Measurements from ENCODE around the gene BCR.
"Not testable (repeated sequence)": the region's sequence is repeated elsewhere in the genome, so short reads cannot be mapped to it uniquely, and the experiment has no call there.

Gene BCR

DNA sequence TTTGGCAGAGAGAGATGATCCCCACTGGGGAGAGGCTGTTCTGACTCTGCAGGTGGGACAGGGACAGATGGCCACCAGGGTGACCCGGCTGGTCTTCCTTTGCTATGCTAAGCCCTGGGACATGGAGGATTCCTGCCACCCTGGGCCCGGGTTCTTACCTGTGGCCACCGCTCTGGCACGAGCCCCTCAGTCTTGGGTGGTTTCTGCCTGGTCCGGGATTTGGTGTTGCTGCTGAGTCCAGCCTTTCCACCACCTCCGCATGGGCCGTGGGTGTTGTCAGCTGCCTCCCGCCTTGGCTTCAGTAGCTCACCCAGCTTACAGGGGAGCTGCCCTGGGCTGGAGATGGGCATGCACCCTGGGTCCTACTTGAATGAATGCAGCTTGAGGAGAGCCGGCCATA is 138.0 kb downstream of the BCR start:
- H3K9ac ChIP-seq (ENCODE audit: low read depth, low read length); H3K9me3 ChIP-seq (ENCODE audit: insufficient read depth, low read depth, low read length); H3K27me3 ChIP-seq (ENCODE audit: insufficient read depth, low read length); H3K27ac ChIP-seq (ENCODE audit: low read length); H3K4me1 ChIP-seq (ENCODE audit: insufficient read depth, low read length); H3K4me3 ChIP-seq (ENCODE audit: low read length): not testable (repeated sequence)
- peaks cover 11% of the 10 kb centered on the region; the same call in 1 of the 2 replicates for H3K36me3 ChIP-seq (ENCODE audit: insufficient read depth, low read depth, low read length)

DNA sequence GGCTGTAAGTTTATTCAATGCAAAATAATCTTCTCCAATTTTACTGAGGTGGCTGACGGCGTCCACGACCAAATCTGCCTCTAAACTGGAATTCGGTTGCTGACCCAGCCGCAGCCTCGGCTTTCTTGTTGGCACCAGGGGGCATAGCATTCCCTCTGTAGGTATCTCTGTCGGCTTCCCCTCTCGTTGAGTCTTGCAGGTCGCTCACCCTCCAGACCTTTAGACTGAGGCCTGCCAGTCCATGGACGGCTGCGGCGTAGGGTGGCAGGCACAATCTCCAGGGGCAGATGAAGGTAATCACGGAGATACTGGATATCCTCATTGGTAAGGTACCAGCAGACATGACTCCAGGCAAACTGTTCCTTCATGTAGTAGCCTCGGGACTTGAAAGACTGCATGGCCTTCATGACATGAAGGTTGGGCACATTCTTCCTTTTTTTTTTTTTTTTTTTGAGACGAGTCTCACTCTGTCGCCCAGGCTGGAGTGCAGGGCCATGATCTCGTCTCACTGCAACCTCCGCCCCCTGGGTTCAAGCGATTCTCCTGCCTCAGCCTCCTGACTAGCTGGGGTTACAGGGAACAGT is 142.3 kb downstream of the BCR start:
- H3K27me3 ChIP-seq (ENCODE audit: insufficient read depth, low read length); H3K36me3 ChIP-seq (ENCODE audit: insufficient read depth, low read depth, low read length); H3K4me3 ChIP-seq (ENCODE audit: low read length); H3K9me3 ChIP-seq (ENCODE audit: insufficient read depth, low read depth, low read length); H3K9ac ChIP-seq (ENCODE audit: low read depth, low read length); H3K4me1 ChIP-seq (ENCODE audit: insufficient read depth, low read length); H3K27ac ChIP-seq (ENCODE audit: low read length): not testable (repeated sequence)

- H3K9me3 ChIP-seq (ENCODE audit: insufficient read depth, low read depth, low read length); H3K9ac ChIP-seq (ENCODE audit: low read depth, low read length); H3K4me3 ChIP-seq (ENCODE audit: low read length); H3K36me3 ChIP-seq (ENCODE audit: insufficient read depth, low read depth, low read length); H3K27ac ChIP-seq (ENCODE audit: low read length); H3K4me1 ChIP-seq (ENCODE audit: insufficient read depth, low read length); H3K27me3 ChIP-seq (ENCODE audit: insufficient read depth, low read length): not testable (repeated sequence)
Measured at GRCh38 chr22:23323960-23324688, 143.8 kb downstream of the BCR start.

- Histone ChIP-seq H3K9me3 (ENCODE audit: insufficient read depth, low read depth, low read length) (no peaks in the 10 kb centered on the region), H3K27ac (ENCODE audit: low read length) (no peak overlapping the region), H3K4me3 (ENCODE audit: low read length) (no peak overlapping the region), H3K27me3 (ENCODE audit: insufficient read depth, low read length) (no peaks in the 10 kb centered on the region), H3K36me3 (ENCODE audit: insufficient read depth, low read depth, low read length) (no peaks in the 10 kb centered on the region), H3K4me1 (ENCODE audit: insufficient read depth, low read length) (peaks cover 6% of the 10 kb centered on the region; the same call in 1 of the 2 replicates), H3K9ac (ENCODE audit: low read depth, low read length) (no peak overlapping the region)
Measured at GRCh38 chr22:23325183-23325582, 144.9 kb downstream of the BCR start.

DNA sequence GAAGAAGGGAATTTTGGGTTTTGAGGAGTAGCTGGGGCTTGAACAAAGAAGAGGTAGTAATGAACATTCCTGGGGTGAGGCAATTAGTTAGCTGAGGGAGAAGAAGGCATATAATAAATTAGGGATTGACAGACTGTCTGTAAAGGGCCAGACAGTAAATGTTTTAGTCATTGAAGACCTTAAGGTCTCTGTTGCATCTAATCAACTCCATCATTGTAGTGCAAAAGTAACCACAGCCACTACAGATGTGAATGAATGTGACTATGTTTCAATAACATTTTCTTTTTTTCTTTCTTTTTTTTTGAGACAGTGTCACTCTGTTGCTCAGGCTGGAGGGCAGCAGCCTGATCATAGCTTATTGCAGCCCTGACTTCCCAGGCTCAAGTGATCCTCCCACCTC is 153.5 kb downstream of the BCR start:
- not testable (repeated sequence) for H3K27ac ChIP-seq (ENCODE audit: low read length); H3K4me1 ChIP-seq (ENCODE audit: insufficient read depth, low read length); H3K9me3 ChIP-seq (ENCODE audit: insufficient read depth, low read depth, low read length); H3K4me3 ChIP-seq (ENCODE audit: low read length); H3K9ac ChIP-seq (ENCODE audit: low read depth, low read length); H3K36me3 ChIP-seq (ENCODE audit: insufficient read depth, low read depth, low read length); H3K27me3 ChIP-seq (ENCODE audit: insufficient read depth, low read length)

GRCh38 chr22:23337672-23338071 is 157.4 kb downstream of the BCR start:
- not testable (repeated sequence) for H3K9ac ChIP-seq (ENCODE audit: low read depth, low read length); H3K36me3 ChIP-seq (ENCODE audit: insufficient read depth, low read depth, low read length); H3K27me3 ChIP-seq (ENCODE audit: insufficient read depth, low read length); H3K27ac ChIP-seq (ENCODE audit: low read length); H3K4me3 ChIP-seq (ENCODE audit: low read length); H3K9me3 ChIP-seq (ENCODE audit: insufficient read depth, low read depth, low read length); H3K4me1 ChIP-seq (ENCODE audit: insufficient read depth, low read length)

GRCh38 chr22:23341942-23342695 is 161.8 kb downstream of the BCR start:
- H3K4me3 ChIP-seq (ENCODE audit: low read length); H3K27ac ChIP-seq (ENCODE audit: low read length); H3K9me3 ChIP-seq (ENCODE audit: insufficient read depth, low read depth, low read length); H3K36me3 ChIP-seq (ENCODE audit: insufficient read depth, low read depth, low read length); H3K9ac ChIP-seq (ENCODE audit: low read depth, low read length); H3K27me3 ChIP-seq (ENCODE audit: insufficient read depth, low read length); H3K4me1 ChIP-seq (ENCODE audit: insufficient read depth, low read length): not testable (repeated sequence)

- no peak overlapping the region for H3K9ac ChIP-seq (ENCODE audit: low read depth, low read length)
- H3K4me1 ChIP-seq (ENCODE audit: insufficient read depth, low read length) = no peaks in the 10 kb centered on the region
- H3K36me3 ChIP-seq (ENCODE audit: insufficient read depth, low read depth, low read length) = no peaks in the 10 kb centered on the region
- H3K4me3 ChIP-seq (ENCODE audit: low read length) = no peak overlapping the region
- H3K9me3 ChIP-seq (ENCODE audit: insufficient read depth, low read depth, low read length) = no peaks in the 10 kb centered on the region
- H3K27me3 ChIP-seq (ENCODE audit: insufficient read depth, low read length) = peaks cover 61% of the 10 kb centered on the region
- no peak overlapping the region for H3K27ac ChIP-seq (ENCODE audit: low read length)
Measured at GRCh38 chr22:23351321-23351720, 171.0 kb downstream of the BCR start.

- H3K4me3 ChIP-seq (ENCODE audit: low read length) = no peak overlapping the region
- no peaks in the 10 kb centered on the region for H3K36me3 ChIP-seq (ENCODE audit: insufficient read depth, low read depth, low read length)
- H3K27me3 ChIP-seq (ENCODE audit: insufficient read depth, low read length) = peaks cover 76% of the 10 kb centered on the region
- H3K4me1 ChIP-seq (ENCODE audit: insufficient read depth, low read length) = no peaks in the 10 kb centered on the region
- H3K9me3 ChIP-seq (ENCODE audit: insufficient read depth, low read depth, low read length) = no peaks in the 10 kb centered on the region
- no peak overlapping the region for H3K27ac ChIP-seq (ENCODE audit: low read length)
- H3K9ac ChIP-seq (ENCODE audit: low read depth, low read length) = no peak overlapping the region
Measured at GRCh38 chr22:23353004-23353403, 172.7 kb downstream of the BCR start.

DNA sequence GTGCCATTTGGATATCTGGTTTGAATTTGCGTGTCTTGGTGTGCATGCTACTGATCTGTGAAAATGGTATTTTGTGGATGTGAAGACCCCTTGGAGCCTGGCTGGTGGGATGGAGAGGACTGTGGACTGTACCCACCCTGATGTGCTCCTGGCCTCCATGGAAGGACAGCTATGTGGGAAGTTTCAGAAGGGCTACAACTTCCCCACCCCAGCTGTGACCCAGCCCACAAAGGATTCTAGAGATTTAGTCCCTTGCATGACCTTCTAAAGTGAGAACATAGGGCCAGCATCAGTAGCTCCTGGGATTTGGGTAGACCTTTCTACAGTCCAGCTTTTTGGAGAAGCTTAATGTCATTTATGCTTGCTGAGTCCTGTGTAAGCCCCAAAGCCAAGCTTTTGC is 173.4 kb downstream of the BCR start:
- no peak overlapping the region for H3K27ac ChIP-seq (ENCODE audit: low read length)
- H3K36me3 ChIP-seq (ENCODE audit: insufficient read depth, low read depth, low read length) = no peaks in the 10 kb centered on the region
- no peak overlapping the region for H3K4me3 ChIP-seq (ENCODE audit: low read length)
- H3K9me3 ChIP-seq (ENCODE audit: insufficient read depth, low read depth, low read length) = no peaks in the 10 kb centered on the region
- peaks cover 81% of the 10 kb centered on the region for H3K27me3 ChIP-seq (ENCODE audit: insufficient read depth, low read length)
- H3K9ac ChIP-seq (ENCODE audit: low read depth, low read length) = no peak overlapping the region
- no peaks in the 10 kb centered on the region for H3K4me1 ChIP-seq (ENCODE audit: insufficient read depth, low read length)

GRCh38 chr22:23356094-23356493 is 175.8 kb downstream of the BCR start:
- Histone ChIP-seq H3K9ac (ENCODE audit: low read depth, low read length) (no peak overlapping the region), H3K27me3 (ENCODE audit: insufficient read depth, low read length) (peaks cover 89% of the 10 kb centered on the region)

DNA sequence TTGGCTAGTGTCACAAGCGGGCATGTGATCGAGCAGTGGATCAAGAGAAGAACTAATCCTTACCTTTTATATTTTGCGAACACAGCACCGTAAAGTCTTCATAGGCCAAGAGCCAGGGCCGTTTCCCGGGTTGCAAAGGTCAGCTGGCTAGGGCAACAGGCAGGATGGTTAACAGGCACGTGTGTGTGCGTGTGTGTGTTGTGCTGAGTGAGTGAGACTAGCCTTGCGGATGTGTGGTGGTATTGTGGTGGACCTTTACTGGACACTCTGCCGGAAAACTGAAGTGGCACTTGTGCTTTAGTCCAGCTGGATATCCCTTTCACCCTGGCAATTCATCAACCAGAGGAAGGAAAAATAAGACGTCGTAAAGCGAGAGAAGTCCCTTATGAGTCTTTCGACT is 176.7 kb downstream of the BCR start:
- H3K9ac ChIP-seq (ENCODE audit: low read depth, low read length) = no peak overlapping the region
- no peaks in the 10 kb centered on the region for H3K36me3 ChIP-seq (ENCODE audit: insufficient read depth, low read depth, low read length)
- H3K4me3 ChIP-seq (ENCODE audit: low read length) = no peak overlapping the region
- H3K27ac ChIP-seq (ENCODE audit: low read length) = no peak overlapping the region
- H3K4me1 ChIP-seq (ENCODE audit: insufficient read depth, low read length) = no peaks in the 10 kb centered on the region
- H3K27me3 ChIP-seq (ENCODE audit: insufficient read depth, low read length) = peaks cover 92% of the 10 kb centered on the region
- H3K9me3 ChIP-seq (ENCODE audit: insufficient read depth, low read depth, low read length) = no peaks in the 10 kb centered on the region

More at GRCh38 chr22:23356094-23356493, 175.8 kb downstream of the BCR start:
- Histone ChIP-seq H3K27ac (ENCODE audit: low read length) (no peak overlapping the region), H3K4me3 (ENCODE audit: low read length) (no peak overlapping the region), H3K9me3 (ENCODE audit: insufficient read depth, low read depth, low read length) (no peaks in the 10 kb centered on the region), H3K4me1 (ENCODE audit: insufficient read depth, low read length) (no peaks in the 10 kb centered on the region), H3K36me3 (ENCODE audit: insufficient read depth, low read depth, low read length) (no peaks in the 10 kb centered on the region)
